Measurements from ENCODE around the gene TNFSF15.

GRCh38 chr9:114847492-114848417, 41.9 kb upstream of the TNFSF15 start:
- no peak for TF ChIP-seq CTCF (IDR thresholded peaks at IDR 0.05)
- TF ChIP-seq POLR2AphosphoS5 (IDR thresholded peaks at IDR 0.05), result no peak
